BLaER1 (cell line): ENCODE results near the gene MRM3.
"Not testable (repeated sequence)": the region's sequence is repeated elsewhere in the genome, so short reads cannot be mapped to it uniquely, and the experiment has no call there.

Experiments used
- H3K27ac ChIP-seq: shearing (Covaris generic); formaldehyde crosslinking; 2 replicates; pipeline ENCODE4 v1.8.1; 2022
- H3K27me3 ChIP-seq: shearing (Covaris generic); formaldehyde crosslinking; 2 replicates; pipeline ENCODE4 v1.8.1; 2022
- H3K36me3 ChIP-seq: shearing (Covaris generic); formaldehyde crosslinking; 2 replicates; pipeline ENCODE4 v1.8.1; 2022
- H3K4me1 ChIP-seq: shearing (Covaris generic); formaldehyde crosslinking; 2 replicates; pipeline ENCODE4 v1.8.1; 2022
- H3K4me2 ChIP-seq: shearing (Covaris generic); formaldehyde crosslinking; 2 replicates; pipeline ENCODE4 v1.8.1; 2022
- H3K4me3 ChIP-seq: shearing (Covaris generic); formaldehyde crosslinking; 2 replicates; pipeline ENCODE4 v1.8.1; 2022
- H3K9ac ChIP-seq: shearing (Covaris generic); formaldehyde crosslinking; 2 replicates; pipeline ENCODE4 v1.8.1; 2022
- H3K9me3 ChIP-seq: shearing (Covaris generic); formaldehyde crosslinking; 2 replicates; pipeline ENCODE4 v1.8.1; 2022
- H4K20me1 ChIP-seq: shearing (Covaris generic); formaldehyde crosslinking; 2 replicates; pipeline ENCODE4 v1.8.1; 2022
- Cebpa-rat ChIP-seq: shearing (Covaris generic); IDR thresholded peaks from 2 replicates; pipeline ENCODE4 v1.8.1; 2022

Gene MRM3

DNA sequence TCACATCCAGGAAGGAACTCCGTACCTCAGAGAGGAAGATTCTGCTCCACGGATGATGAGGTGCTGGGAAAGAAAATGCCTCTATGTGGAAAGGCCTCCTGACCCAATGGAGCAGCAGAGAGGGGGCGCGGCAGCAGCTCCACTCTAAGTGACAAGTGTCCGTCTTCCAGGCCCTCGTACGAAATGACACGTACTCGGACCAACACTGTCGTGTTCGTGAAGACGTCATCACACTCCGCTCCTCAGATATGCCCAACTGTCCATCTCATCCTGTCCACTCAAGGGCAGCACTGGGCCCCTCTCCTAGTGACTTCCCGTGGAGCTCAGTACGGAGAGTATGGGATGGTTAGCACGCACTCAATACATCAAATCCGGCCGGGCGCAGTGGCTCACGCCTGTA, 32.2 kb downstream of the MRM3 start:
- H3K27ac ChIP-seq = 0 out of 2 replicates have a peak overlapping the region, but pooled peaks have one; percentile 18
- H3K4me3 ChIP-seq = no peak overlapping the region
- peaks cover 83% of the 10 kb centered on the region for H3K36me3 ChIP-seq
- peaks cover 55% of the 10 kb centered on the region for H3K4me1 ChIP-seq
- TF ChIP-seq Cebpa-rat = no peak
- peaks cover 5% of the 10 kb centered on the region; the same call in 1 of the 2 replicates for H3K9me3 ChIP-seq
- no peaks in the 10 kb centered on the region for H3K27me3 ChIP-seq
- H4K20me1 ChIP-seq = peaks cover 50% of the 10 kb centered on the region; the same call in 1 of the 2 replicates
- H3K4me2 ChIP-seq = no peak overlapping the region
- H3K9ac ChIP-seq = no peak overlapping the region

DNA sequence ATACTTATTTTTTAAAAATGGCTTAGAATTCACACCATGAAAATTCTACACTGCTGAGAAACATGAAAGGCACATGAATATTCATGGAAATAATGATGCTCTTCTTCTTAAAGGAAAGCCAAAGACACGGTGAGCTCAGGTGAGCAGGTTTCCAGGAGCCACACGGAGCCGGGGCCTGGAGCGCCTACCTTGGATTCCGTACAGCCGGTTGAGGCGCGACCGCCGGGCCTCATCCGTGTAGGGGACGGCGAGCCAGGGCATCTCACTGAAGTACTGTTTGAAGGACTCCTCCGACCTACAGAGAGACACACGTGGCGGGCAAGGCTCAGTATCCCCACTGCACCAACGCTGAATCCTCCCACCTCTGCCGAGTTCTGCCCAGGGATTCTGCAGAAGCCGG, 37.1 kb downstream of the MRM3 start:
- Histone ChIP-seq H3K27me3 (no peaks in the 10 kb centered on the region), H3K4me2 (peak overlapping the region; percentile 63), H3K9ac (no peak overlapping the region), H3K9me3 (no peaks in the 10 kb centered on the region), H3K4me3 (no peak overlapping the region), H3K36me3 (peaks cover 76% of the 10 kb centered on the region), H3K4me1 (peaks cover 54% of the 10 kb centered on the region), H4K20me1 (peaks cover 16% of the 10 kb centered on the region; the same call in 1 of the 2 replicates), H3K27ac (peak overlapping the region; percentile 31)
- TF ChIP-seq Cebpa-rat = no peak

DNA sequence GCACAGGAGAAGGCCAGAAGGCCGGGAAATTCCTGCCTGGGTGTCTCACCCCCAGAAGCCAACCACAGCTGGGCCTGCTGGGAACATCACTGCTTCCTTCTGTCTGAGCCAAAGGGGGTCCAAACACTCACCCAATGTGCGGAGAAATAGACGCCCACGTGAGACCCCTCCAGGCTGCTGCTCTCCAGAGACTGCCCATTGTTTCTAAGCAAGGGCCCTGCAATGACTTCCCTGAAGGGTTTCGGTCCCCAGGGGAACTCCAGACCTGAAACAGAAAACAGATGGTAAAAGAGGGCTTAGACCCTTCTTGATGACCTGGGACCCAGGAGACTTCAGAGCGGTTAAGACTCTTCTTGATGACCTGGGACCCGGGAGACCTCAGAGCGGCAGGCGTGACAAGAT, 41.3 kb downstream of the MRM3 start:
- Histone ChIP-seq H3K4me2 (peak overlapping the region; percentile 89), H3K27ac (peak overlapping the region; percentile 79), H4K20me1 (peaks cover 28% of the 10 kb centered on the region; the same call in 1 of the 2 replicates), H3K9ac (peak overlapping the region; percentile 66; the same call in 1 of the 2 replicates), H3K27me3 (no peaks in the 10 kb centered on the region), H3K9me3 (no peaks in the 10 kb centered on the region), H3K4me1 (peaks cover 95% of the 10 kb centered on the region), H3K36me3 (peaks cover 56% of the 10 kb centered on the region), H3K4me3 (0 out of 2 replicates have a peak overlapping the region, but pooled peaks have one; percentile 54)
- TF ChIP-seq Cebpa-rat = no peak

DNA sequence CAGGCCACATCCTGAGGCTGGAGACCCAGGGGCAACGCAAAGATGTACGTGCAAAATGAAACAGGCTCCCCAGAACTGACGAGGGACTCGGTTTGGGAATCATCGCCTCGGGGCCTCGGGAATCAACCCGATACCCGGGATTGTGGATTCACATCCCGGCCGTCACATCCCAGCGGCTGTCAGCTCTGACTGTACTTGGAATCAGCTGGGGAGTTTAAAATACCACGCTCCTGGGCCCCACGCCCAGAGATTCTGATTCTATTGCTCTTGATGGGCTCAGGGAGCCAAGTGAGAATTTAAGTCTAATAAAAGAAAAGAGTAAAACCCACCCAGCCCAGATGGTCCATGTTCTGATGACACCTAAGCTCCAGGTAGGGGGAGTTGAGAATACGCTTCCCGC, 42.2 kb downstream of the MRM3 start:
- H3K4me3 ChIP-seq = peak overlapping the region; percentile 13; the same call in 1 of the 2 replicates

DNA sequence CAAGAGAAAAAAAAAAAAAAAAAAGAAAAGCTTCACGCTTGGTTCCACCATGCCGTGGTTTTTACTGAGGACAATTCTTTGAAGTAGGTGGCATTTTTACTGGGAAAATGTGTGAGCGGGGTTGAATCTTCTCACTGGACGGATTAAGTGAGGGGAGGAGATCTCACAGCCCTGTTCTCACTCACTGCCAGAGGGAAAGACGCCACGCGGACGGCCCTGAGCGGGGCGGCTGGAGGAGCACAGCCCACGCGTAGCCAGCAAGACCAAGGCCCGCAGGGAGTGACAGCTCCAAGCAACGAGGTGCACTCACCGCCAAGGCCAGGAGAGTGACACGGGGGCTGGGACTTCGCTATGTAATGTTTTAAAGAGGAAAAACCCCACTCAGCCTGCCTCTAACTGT, 43.1 kb downstream of the MRM3 start:
- H3K4me2 ChIP-seq = peak overlapping the region; percentile 89
- H4K20me1 ChIP-seq = peaks cover 40% of the 10 kb centered on the region; the same call in 1 of the 2 replicates
- TF ChIP-seq Cebpa-rat = no peak
- peak overlapping the region; percentile 73 for H3K9ac ChIP-seq
- H3K27me3 ChIP-seq = no peaks in the 10 kb centered on the region
- peaks cover 48% of the 10 kb centered on the region for H3K36me3 ChIP-seq
- H3K4me3 ChIP-seq = peak overlapping the region; percentile 13; the same call in 1 of the 2 replicates
- H3K9me3 ChIP-seq = peaks cover 5% of the 10 kb centered on the region; the same call in 1 of the 2 replicates
- H3K27ac ChIP-seq = peak overlapping the region; percentile 79
- H3K4me1 ChIP-seq = peaks cover 96% of the 10 kb centered on the region

More for the DNA sequence above, 42.2 kb downstream of the MRM3 start:
- Histone ChIP-seq H3K36me3 (peaks cover 48% of the 10 kb centered on the region), H3K27ac (peak overlapping the region; percentile 79), H3K9ac (peak overlapping the region; percentile 73; the same call in 1 of the 2 replicates), H3K4me1 (peaks cover 98% of the 10 kb centered on the region), H4K20me1 (peaks cover 35% of the 10 kb centered on the region; the same call in 1 of the 2 replicates), H3K4me2 (peak overlapping the region; percentile 89), H3K9me3 (no peaks in the 10 kb centered on the region), H3K27me3 (no peaks in the 10 kb centered on the region)
- no peak for TF ChIP-seq Cebpa-rat

DNA sequence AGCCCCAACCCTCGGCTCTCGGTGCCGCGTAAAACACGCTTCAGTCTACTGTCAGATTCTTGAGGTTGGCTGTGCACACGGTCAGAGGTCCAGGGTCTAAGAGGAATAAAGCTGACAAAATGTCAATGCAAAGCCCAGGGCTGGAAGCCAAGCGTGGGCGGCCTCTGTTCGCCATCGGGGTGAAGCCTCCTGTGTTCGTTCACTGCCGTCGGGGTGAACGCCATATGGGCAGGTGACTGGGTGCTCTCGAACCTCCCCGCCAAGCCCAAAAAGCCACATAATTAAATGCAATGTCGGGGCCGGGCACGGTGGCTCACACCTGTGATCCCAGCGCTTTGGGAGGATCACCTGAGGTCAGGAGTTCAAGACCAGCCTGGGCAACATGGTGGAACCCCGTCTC, 44.6 kb downstream of the MRM3 start:
- peaks cover 19% of the 10 kb centered on the region for H3K9me3 ChIP-seq
- H3K4me2 ChIP-seq = peak overlapping the region; percentile 89
- H3K9ac ChIP-seq = peak overlapping the region; percentile 73
- peaks cover 50% of the 10 kb centered on the region; the same call in 1 of the 2 replicates for H4K20me1 ChIP-seq
- peak overlapping the region; percentile 79 for H3K27ac ChIP-seq
- no peak for TF ChIP-seq Cebpa-rat
- H3K4me3 ChIP-seq = 0 out of 2 replicates have a peak overlapping the region, but pooled peaks have one; percentile 13
- peaks cover 90% of the 10 kb centered on the region for H3K4me1 ChIP-seq
- no peaks in the 10 kb centered on the region for H3K27me3 ChIP-seq
- peaks cover 61% of the 10 kb centered on the region for H3K36me3 ChIP-seq

DNA sequence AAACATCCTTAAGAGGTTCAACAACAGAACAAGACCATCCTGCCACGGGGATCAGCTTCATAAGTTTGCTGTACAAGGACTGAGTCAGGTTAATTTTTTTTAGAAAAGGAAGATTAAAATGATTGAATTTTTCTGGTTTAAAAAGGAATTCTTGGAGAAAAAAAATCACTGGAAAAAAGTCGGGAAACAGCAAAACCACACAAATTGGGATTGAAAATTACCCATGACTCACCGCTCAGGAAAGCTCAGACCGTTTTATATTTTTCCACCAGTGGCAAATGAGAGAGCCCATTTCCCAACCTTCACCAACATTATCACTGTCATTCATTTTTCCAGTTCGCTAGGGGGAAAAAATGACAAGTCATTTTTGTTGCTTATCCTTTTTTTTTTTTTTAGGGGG, 46.6 kb downstream of the MRM3 start:
- H3K4me2 ChIP-seq = peak overlapping the region; percentile 89; the same call in 1 of the 2 replicates
- peaks cover 70% of the 10 kb centered on the region for H3K4me1 ChIP-seq
- no peak overlapping the region for H3K9ac ChIP-seq
- TF ChIP-seq Cebpa-rat = no peak
- peaks cover 50% of the 10 kb centered on the region; the same call in 1 of the 2 replicates for H4K20me1 ChIP-seq
- H3K27ac ChIP-seq = no peak overlapping the region
- H3K9me3 ChIP-seq = peaks cover 39% of the 10 kb centered on the region
- peaks cover 67% of the 10 kb centered on the region for H3K36me3 ChIP-seq
- H3K4me3 ChIP-seq = no peak overlapping the region
- H3K27me3 ChIP-seq = no peaks in the 10 kb centered on the region

DNA sequence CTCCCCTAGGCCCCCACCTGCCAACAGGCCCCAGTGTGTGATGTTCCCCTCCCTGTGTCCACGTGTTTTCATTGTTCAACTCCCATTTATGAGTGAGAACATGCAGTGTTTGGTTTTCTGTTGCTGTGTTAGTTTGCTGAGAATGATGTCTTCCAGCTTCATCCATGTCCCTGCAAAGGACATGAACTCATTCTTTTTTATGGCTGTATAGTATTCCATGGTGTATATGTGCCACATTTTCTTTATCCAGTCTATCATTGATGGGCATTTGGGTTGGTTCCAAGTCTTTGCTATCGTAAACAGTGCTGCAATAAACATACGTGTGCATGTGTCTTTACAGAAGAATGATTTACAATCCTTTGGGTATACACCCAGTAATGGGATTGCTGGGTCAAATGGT, 47.5 kb downstream of the MRM3 start:
- Histone ChIP-seq H3K27ac (0 out of 2 replicates have a peak overlapping the region, but pooled peaks have one; percentile 57), H4K20me1 (peaks cover 50% of the 10 kb centered on the region; the same call in 1 of the 2 replicates), H3K4me2 (peak overlapping the region; percentile 89; the same call in 1 of the 2 replicates), H3K36me3 (peaks cover 76% of the 10 kb centered on the region), H3K9me3 (peaks cover 48% of the 10 kb centered on the region), H3K4me1 (peaks cover 62% of the 10 kb centered on the region)
- not testable (repeated sequence) for H3K4me3 ChIP-seq, H3K27me3 ChIP-seq, H3K9ac ChIP-seq

DNA sequence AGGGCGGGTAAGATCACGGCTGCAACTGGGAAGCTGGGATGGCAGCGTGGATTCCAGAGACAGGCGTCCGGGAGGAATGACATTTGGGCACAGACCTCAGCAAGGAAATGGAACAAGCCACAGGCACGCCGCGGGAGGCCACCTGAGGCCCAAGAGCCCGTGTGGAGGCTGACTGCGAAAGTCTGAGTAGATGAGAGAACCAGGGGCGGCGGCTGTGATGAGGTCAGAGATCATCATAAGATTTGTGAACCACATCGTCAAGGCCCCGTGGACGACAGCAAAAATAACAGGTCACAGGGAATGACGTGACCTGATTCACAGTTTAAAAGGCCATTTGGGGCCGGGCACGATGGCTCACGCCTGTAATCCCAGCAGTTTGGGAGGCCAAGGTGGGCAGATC, 48.2 kb downstream of the MRM3 start:
- Histone ChIP-seq H3K9ac (no peak overlapping the region), H3K4me1 (peaks cover 54% of the 10 kb centered on the region), H3K9me3 (peaks cover 55% of the 10 kb centered on the region), H4K20me1 (peaks cover 47% of the 10 kb centered on the region; the same call in 1 of the 2 replicates), H3K27ac (peak overlapping the region; percentile 57; the same call in 1 of the 2 replicates), H3K36me3 (peaks cover 77% of the 10 kb centered on the region), H3K4me3 (no peak overlapping the region), H3K27me3 (no peaks in the 10 kb centered on the region), H3K4me2 (peak overlapping the region; percentile 41)
- no peak for TF ChIP-seq Cebpa-rat

DNA sequence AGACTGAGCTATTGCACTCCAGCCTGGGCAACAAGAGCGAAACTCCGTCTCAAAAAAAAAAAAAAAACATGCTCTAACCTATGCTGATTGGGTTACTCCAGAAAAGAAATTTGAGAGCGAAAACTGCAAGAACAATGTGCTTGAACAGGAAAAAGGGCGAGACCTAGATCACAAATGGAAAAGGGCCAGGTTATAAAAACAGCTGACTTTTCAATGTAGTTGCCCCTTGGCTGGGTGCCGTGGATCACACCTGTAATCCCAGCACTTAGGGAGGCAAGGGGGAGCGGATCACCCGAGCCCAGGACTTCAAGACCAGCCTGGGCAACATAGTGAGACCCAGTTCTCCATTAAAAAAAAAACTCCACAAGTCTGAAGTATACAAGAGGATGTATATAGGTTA, 48.8 kb downstream of the MRM3 start:
- H3K4me2 ChIP-seq = peak overlapping the region; percentile 41; the same call in 1 of the 2 replicates
- peaks cover 43% of the 10 kb centered on the region; the same call in 1 of the 2 replicates for H4K20me1 ChIP-seq
- no peak overlapping the region for H3K4me3 ChIP-seq
- H3K27ac ChIP-seq = no peak overlapping the region
- H3K36me3 ChIP-seq = peaks cover 74% of the 10 kb centered on the region
- no peak for TF ChIP-seq Cebpa-rat
- H3K4me1 ChIP-seq = peaks cover 49% of the 10 kb centered on the region
- H3K9ac ChIP-seq = no peak overlapping the region
- H3K9me3 ChIP-seq = peaks cover 59% of the 10 kb centered on the region
- H3K27me3 ChIP-seq = no peaks in the 10 kb centered on the region
